HG03575 (cell line): ENCODE data around the gene CD84.
"Not testable (repeated sequence)": the region's sequence is repeated elsewhere in the genome, so short reads cannot be mapped to it uniquely, and the experiment has no call there.

Source experiments
- ATAC-seq: cut with Tn5 transposase; IDR thresholded peaks from one replicate; pipeline ENCODE4 v1.9.1; 2021; ENCODE audit not compliant: unreplicated experiment, insufficient number of reproducible peaks, low FRiP score; ENCODE audit errors: extremely low read depth

Gene CD84

DNA sequence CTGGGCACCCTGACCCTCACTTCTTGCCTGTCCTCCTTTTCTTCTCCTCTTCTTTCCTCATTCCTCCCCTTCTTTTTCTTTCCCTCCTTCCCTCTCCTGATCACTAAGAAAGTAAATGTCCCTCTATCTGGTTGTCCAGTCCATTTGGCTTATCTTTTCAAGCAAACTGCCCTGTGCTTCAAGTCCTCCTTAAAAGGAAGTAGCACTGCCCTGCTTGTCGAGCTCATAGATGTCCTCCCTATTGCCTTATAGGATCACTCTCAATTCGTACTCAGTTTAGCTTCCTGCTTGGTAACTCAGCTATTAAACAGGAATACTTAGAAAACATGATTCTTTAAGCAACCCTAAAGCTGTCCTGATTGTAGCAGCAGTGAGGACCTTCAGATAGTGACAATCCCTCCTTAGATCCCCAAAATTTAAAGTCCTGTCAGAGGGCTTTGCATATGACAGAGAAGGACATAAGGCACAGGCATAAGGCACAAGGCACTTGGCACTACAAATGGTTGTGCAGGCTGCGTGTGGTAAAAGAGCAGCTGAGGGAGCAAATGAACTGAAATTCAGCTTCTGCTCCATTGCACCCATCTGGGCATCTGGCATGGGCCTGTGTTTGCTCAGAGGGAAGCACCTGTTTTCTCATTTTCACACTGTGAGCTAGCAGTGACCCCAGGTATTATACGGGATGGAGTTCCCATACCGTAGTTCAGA is 30.2 kb downstream of the CD84 start:
- no peak for ATAC-seq

DNA sequence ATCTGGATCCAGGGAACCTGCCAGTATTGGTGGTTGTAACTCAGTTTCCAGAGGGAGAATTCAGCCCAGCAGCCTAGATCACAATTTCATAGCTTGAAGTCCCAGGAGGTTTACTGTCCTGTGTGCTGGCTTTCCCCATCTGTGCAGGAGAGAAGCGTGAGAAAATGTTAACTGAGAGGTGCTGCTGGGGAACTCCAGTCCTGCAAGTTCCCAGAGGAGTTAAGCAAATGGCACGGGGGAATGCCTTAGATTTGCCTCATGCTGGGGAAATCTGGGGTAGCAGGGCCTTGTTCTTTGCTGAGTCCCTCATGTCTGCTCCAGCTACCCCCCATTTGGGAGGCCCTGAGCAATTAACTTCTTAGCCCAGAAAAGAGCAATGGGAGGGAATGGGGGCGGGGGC is 31.1 kb downstream of the CD84 start:
- ATAC-seq, result no peak

GRCh38 chr1:160547422-160547821 is 31.9 kb downstream of the CD84 start:
- ATAC-seq, result no peak

DNA sequence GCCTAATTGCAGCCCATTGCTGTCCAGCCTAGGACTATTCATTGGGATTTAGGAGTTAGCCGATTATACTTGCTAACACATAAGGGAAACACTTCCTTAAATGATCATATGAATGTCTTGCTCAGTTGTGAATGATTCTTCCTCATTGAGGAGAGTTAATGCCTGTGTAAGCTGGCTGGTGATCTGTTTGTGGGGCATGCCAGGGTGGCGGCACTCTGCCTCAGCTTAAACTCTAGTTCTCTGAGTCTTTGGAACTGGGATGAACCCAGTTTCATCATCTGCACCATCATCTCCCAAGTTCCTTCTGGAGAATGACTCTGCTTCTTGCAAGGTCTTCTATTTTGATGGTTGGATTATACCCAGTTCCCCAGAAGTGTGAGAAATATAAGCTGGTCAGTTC is 32.4 kb downstream of the CD84 start:
- no peak for ATAC-seq

DNA sequence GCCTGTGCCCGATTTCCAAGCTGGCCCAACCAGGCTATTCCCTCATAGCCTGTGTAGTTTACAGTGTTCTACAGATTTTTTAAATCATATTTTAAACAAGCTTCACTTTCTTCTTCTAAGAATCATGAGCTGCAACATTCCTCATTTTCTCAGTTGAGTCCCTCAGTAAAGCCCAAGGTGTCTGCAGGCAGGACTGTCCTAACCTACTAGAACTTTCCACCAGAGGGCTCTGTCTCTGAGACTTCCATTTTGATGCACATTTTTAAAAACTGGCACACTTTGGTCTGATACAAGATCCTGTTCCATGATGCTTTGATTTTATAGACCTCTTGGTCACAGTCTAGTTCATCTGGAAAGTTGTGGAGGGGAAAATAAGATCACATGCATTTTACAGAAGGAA is 34.6 kb downstream of the CD84 start:
- ATAC-seq, result no peak

- no peak for ATAC-seq
Observed at GRCh38 chr1:160542303-160542945, 36.9 kb downstream of the CD84 start.

GRCh38 chr1:160541622-160542302 is 37.5 kb downstream of the CD84 start:
- ATAC-seq, result no peak

GRCh38 chr1:160540859-160541233 is 38.5 kb downstream of the CD84 start:
- ATAC-seq, result no peak

DNA sequence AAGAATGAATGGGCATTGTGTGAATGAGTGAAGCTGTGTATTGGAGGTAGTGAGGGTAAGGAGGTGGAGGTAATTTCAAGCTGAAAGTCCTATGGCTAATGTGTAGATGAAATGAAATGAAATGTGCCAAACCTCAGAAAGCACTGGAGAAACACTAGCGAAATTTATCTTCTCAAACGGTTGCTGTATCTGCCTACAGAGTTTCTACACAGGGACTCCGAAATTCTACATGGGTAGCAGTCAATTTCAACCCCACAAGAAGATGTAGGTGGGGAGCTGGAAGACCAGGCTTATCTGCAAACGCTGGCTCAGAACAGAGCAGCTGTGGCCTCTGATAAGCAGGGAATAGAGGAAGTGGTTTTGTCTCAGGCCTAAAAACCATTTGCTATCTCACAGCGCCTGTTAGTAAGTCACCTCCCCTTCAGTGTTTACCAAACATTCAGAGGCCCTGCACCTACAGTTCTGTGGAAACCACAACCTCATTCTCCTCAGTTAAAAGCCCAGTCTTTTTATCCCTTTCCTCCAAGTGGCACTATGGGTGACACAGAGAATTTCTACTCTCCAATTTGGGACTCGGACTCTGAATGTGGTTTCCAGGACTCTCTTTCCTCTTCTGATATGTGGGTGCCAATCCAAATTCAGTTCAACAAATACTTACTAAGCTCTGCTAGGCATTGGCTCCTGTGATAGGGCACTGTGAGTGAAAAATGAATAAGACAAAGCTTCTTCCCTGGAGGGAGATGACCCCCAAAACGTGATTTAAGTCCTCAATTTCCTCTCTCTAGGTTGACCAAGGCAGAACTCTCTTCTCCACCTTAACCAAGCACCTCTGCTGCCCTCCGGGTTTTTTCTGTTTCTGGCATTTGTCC is 39.1 kb downstream of the CD84 start:
- peak; percentile 75 for ATAC-seq

DNA sequence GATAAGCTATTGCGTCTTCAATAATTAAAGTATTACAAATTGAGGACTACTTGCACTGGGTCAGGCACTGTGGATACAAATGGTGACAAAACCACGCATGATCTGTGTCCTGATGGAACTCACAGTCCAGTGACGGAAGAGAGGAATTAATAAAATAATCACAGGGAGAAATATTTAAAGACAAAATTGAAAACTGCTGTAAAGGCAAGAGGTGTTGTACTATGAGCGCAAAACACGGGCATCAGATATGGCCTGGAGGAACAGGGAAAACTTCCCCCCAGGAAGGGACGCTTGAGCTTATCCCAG is 39.7 kb downstream of the CD84 start:
- ATAC-seq, result no peak

DNA sequence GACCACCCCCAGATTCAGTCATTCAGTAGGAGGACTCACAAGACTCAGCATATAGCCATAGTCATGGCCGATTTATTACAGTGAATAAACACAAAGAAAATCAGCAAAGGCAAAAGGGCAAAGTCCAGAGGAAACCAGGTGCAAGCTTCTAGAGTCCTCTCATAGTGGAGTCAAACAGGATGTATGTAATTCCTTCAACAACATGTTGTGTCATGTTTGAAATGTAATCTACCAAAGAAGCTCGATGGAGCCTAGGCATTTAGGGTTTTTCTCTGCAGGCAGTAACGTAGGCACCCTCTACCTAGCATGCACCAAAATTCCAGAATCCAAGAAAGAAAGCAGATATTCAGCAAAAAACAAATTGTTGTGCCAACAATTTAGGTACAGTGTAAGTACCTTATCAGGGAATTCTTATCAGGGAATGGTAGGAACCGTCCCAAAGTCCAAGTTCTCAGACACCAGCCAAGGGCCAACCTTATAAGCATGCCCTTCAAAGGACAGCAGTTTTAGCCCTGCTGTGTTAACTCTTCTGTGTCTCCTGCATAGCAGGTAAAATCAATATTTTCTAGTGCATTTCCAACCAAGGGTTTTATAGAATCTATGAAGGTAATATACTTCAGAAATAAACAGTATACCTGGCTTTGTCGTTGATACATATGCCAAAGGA is 40.2 kb downstream of the CD84 start:
- ATAC-seq, result no peak

DNA sequence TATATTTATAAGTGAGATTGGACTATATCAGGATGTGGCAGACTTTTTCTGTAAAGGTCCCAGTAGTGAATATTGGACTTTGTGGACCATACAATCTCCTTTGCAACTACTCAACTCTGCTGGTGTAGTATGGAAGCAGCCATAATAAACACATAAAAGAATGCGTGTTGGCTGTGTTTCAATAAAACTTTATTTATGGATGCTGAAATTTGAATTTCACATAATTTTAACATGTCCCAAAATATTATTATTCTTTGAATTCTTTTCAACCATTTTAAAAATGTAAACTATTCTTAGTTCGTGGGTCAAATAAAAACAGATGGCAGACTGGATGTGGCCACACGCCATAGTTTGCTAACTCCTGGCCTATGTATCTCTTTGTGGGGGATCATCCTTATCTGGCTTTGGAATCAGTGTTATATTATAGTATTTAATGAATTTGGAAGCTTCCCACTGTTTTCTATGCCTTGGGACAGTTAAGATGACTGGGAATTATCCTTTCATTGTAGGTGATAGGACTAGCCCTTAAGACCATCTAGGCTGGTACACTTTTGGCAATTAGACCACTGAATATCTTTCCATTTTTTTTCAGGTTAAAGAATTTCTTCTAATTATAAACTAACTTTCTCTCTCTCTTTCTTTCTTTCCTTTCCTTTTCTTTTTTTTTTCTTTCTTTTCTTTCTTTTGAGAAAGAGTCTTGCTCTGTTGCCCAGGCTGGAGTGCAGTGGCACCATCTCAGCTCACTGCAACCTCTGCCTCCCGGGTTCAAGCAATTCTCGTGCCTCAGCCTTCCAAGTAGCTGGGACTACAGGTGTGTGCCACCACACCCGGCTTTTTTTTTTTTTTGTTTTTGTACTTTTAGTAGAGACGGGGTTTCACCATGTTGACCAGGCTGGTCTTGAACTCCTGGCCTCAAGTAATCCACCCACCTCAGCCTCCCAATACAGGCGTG is 41.3 kb downstream of the CD84 start:
- no peak for ATAC-seq

- no peak for ATAC-seq
Observed at GRCh38 chr1:160534823-160535605, 44.3 kb downstream of the CD84 start.

GRCh38 chr1:160532557-160532813 is 46.8 kb downstream of the CD84 start:
- ATAC-seq, result not testable (repeated sequence)

GRCh38 chr1:160531809-160532556 is 47.3 kb downstream of the CD84 start:
- not testable (repeated sequence) for ATAC-seq

- not testable (repeated sequence) for ATAC-seq
Observed at GRCh38 chr1:160529401-160529952, 49.8 kb downstream of the CD84 start.

DNA sequence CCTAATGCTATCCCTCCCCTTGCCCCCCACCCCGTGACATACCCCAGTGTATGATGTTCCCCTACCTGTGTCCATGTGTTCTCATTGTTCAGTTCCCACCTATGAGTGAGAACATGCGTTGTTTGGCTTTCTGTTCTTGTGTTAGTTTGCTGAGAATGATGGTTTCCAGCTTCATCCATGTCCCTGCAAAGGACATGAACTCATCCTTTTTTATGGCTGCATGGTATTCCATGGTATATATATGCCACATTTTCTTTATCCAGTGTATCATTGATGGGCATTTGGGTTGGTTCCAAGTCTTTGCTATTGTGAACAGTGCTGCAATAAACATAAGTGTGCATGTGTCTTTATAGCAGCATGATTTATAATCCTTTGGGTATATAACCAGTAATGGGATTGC is 55.5 kb downstream of the CD84 start:
- ATAC-seq, result not testable (repeated sequence)
